H9 (cell line): ENCODE data around the gene EHBP1. TPM values are rescaled to one million over a fixed set of nuclear protein-coding genes. Genes with fewer than 3 reads are reported as not detected.

Experiments used
- DNase-seq: peaks from one replicate; pipeline ENCODE4 v3.0.0-alpha.2; 2017
- H2AFZ ChIP-seq: one replicate; pipeline ENCODE4 v1.6.1; 2013; ENCODE audit warnings: mild to moderate bottlenecking, low read length, control low read depth, moderate library complexity
- H2AK5ac ChIP-seq: 2 replicates; pipeline ENCODE4 v1.6.1; 2013; ENCODE audit warnings: low read length, control low read depth, mixed read lengths; ENCODE audit not compliant: insufficient read length
- H2BK120ac ChIP-seq: one replicate; pipeline ENCODE4 v1.6.1; 2013; ENCODE audit warnings: low read depth, mild to moderate bottlenecking, low read length, control low read depth, inconsistent platforms; ENCODE audit not compliant: poor library complexity, severe bottlenecking
- H2BK12ac ChIP-seq: 2 replicates; pipeline ENCODE4 v1.6.1; 2013; ENCODE audit warnings: low read length, control low read depth, mixed read lengths, low read depth; ENCODE audit not compliant: insufficient read length
- H2BK15ac ChIP-seq: 2 replicates; pipeline ENCODE4 v1.6.1; 2013; ENCODE audit warnings: low read depth, low read length, control low read depth
- H2BK20ac ChIP-seq: one replicate; pipeline ENCODE4 v1.6.1; 2013; ENCODE audit warnings: low read depth, mild to moderate bottlenecking, low read length, control low read depth, inconsistent platforms; ENCODE audit not compliant: poor library complexity, severe bottlenecking
- H2BK5ac ChIP-seq: 2 replicates; pipeline ENCODE4 v1.6.1; 2013; ENCODE audit warnings: low read length, control low read depth, mixed read lengths; ENCODE audit not compliant: insufficient read length
- H3K14ac ChIP-seq: 2 replicates; pipeline ENCODE4 v1.6.1; 2013; ENCODE audit warnings: low read length, control low read depth; ENCODE audit not compliant: insufficient read depth
- H3K18ac ChIP-seq: 2 replicates; pipeline ENCODE4 v1.6.1; 2013; ENCODE audit warnings: low read depth, mild to moderate bottlenecking, mixed read lengths, low read length, control low read depth; ENCODE audit not compliant: insufficient read length
- H3K23ac ChIP-seq: 2 replicates; pipeline ENCODE4 v1.6.1; 2013; ENCODE audit warnings: low read length, control low read depth, mixed read lengths, low read depth; ENCODE audit not compliant: insufficient read length
- H3K23me2 ChIP-seq: 2 replicates; pipeline ENCODE4 v1.6.1; 2013; ENCODE audit warnings: low read depth, mild to moderate bottlenecking, mixed read lengths, low read length, control low read depth; ENCODE audit not compliant: insufficient read length, poor library complexity, severe bottlenecking
- H3K27ac ChIP-seq: 2 replicates; pipeline ENCODE4 v1.5.1; 2013; ENCODE audit warnings: low read length, control low read depth, mixed read lengths, low read depth; ENCODE audit not compliant: insufficient read length
- H3K27me3 ChIP-seq: 2 replicates; pipeline ENCODE4 v1.6.1; 2013; ENCODE audit warnings: low read length, control low read depth, inconsistent platforms; ENCODE audit not compliant: insufficient read depth
- H3K4ac ChIP-seq: 2 replicates; pipeline ENCODE4 v1.6.1; 2013; ENCODE audit warnings: low read depth, mild to moderate bottlenecking, control low read depth, inconsistent platforms, low read length, moderate library complexity
- H3K4me1 ChIP-seq: 2 replicates; pipeline ENCODE4 v1.6.1; 2013; ENCODE audit warnings: low read length, control low read depth, inconsistent platforms; ENCODE audit not compliant: insufficient read depth
- H3K4me2 ChIP-seq: 2 replicates; pipeline ENCODE4 v1.6.1; 2013; ENCODE audit warnings: low read length, control low read depth, mixed read lengths; ENCODE audit not compliant: insufficient read length, insufficient read depth
- H3K56ac ChIP-seq: 2 replicates; pipeline ENCODE4 v1.6.1; 2013; ENCODE audit warnings: low read depth, mild to moderate bottlenecking, mixed read lengths, low read length, control low read depth; ENCODE audit not compliant: insufficient read length
- H3K79me1 ChIP-seq: 2 replicates; pipeline ENCODE4 v1.6.1; 2013; ENCODE audit warnings: low read depth, mild to moderate bottlenecking, moderate library complexity, low read length, control low read depth, inconsistent platforms; ENCODE audit not compliant: insufficient read depth, poor library complexity, severe bottlenecking
- H3K79me2 ChIP-seq: 2 replicates; pipeline ENCODE4 v1.6.1; 2013; ENCODE audit warnings: low read length, control low read depth, inconsistent platforms; ENCODE audit not compliant: insufficient read depth
- H3K9ac ChIP-seq: 2 replicates; pipeline ENCODE4 v1.6.1; 2013; ENCODE audit warnings: low read length, control low read depth, mixed read lengths; ENCODE audit not compliant: insufficient read length; ENCODE audit errors: extremely low read depth
- H3K9me3 ChIP-seq: one replicate; pipeline ENCODE4 v1.6.1; 2013; ENCODE audit warnings: low read depth, low read length, inconsistent platforms; ENCODE audit not compliant: control insufficient read depth
- H3T11ph ChIP-seq: one replicate; pipeline ENCODE4 v1.6.1; 2013; ENCODE audit warnings: mild to moderate bottlenecking, low read length, control low read depth, inconsistent platforms
- H4K20me1 ChIP-seq: one replicate; pipeline ENCODE4 v1.6.1; 2013; ENCODE audit not compliant: control insufficient read depth, insufficient read length, insufficient read depth
- H4K5ac ChIP-seq: 2 replicates; pipeline ENCODE4 v1.6.1; 2013; ENCODE audit warnings: low read depth, mild to moderate bottlenecking, mixed read lengths, low read length, control low read depth; ENCODE audit not compliant: insufficient read length
- H4K8ac ChIP-seq: replicated peaks from 2 replicates; pipeline ENCODE4 v1.6.1; 2013; ENCODE audit warnings: low read length, control low read depth, mixed read lengths, low read depth; ENCODE audit not compliant: insufficient read length
- H4K91ac ChIP-seq: 2 replicates; pipeline ENCODE4 v1.6.1; 2013; ENCODE audit warnings: low read depth, mild to moderate bottlenecking, moderate library complexity, mixed read lengths, low read length, control low read depth; ENCODE audit not compliant: insufficient read length
- H3K27ac Mint-ChIP-seq, 3 experiments: 2 replicates in 2 of 3; 3 replicates in 1 of 3; pipeline ENCODE4 v1.8.0; 2020 to 2021; ENCODE audit warnings: mixed read lengths in 3 of 3, mild to moderate bottlenecking in 1 of 3, moderate library complexity in 1 of 3
- H3K27me3 Mint-ChIP-seq: 2 replicates; pipeline ENCODE4 v1.8.0; 2021; ENCODE audit warnings: low read depth, mild to moderate bottlenecking, moderate library complexity, mixed read lengths
- H3K36me3 Mint-ChIP-seq, 3 experiments: 2 replicates in 2 of 3; 3 replicates in 1 of 3; pipeline ENCODE4 v1.8.0; 2020 to 2021; ENCODE audit warnings: low read depth in 3 of 3, mixed read lengths in 3 of 3; ENCODE audit not compliant: insufficient read depth in 1 of 3
- H3K4me1 Mint-ChIP-seq, 2 experiments: 2 replicates each; pipeline ENCODE4 v1.8.0; 2020; ENCODE audit warnings: mixed read lengths in 2 of 2
- H3K4me3 Mint-ChIP-seq, 2 experiments: 2 replicates in 1 of 2; 3 replicates in 1 of 2; pipeline ENCODE4 v1.8.0; 2020 to 2021; ENCODE audit warnings: mild to moderate bottlenecking in 2 of 2, mixed read lengths in 2 of 2, moderate library complexity in 1 of 2
- H3K9me3 Mint-ChIP-seq, 2 experiments: 2 replicates in 1 of 2; 3 replicates in 1 of 2; pipeline ENCODE4 v1.8.0; 2020; ENCODE audit warnings: mild to moderate bottlenecking in 2 of 2, mixed read lengths in 2 of 2, moderate library complexity in 1 of 2
- CTCF ChIP-seq: fragments of 200-600 bp; sonication (generic); conservative IDR thresholded peaks from 3 replicates; pipeline ENCODE4 v1.8.0; 2021; ENCODE audit warnings: antibody characterized with exemption, mild to moderate bottlenecking
- WGBS: extraction: QIAGEN DNeasy Blood & Tissue Kit; methylation state at CpG from one replicate; pipeline ENCODE4 v1.1.7; 2013; ENCODE audit warnings: missing lambda C conversion rate, low lambda C conversion rate, mixed read lengths; ENCODE audit not compliant: insufficient read length; ENCODE audit errors: extremely low coverage; 5-methylcytosine and 5-hydroxymethylcytosine counted together
- total RNA-seq: library from RNA; stranded (reverse); gene quantifications from 2 replicates; pipeline ENCODE4 v1.2.1, GENCODE V29; 2021

The EHBP1 gene
- total RNA-seq, 1 experiment from 2014 or later = 35.6 TPM

- no peak overlapping the region for H2BK12ac ChIP-seq
- no peaks in the 10 kb centered on the region for H3K79me1 ChIP-seq
- H3K79me2 ChIP-seq = no peaks in the 10 kb centered on the region
- DNase-seq = no peak
- H3K4me2 ChIP-seq = no peak overlapping the region
- Mint-ChIP-seq H3K36me3 (peaks cover 19 to 24% (median 21%) of the 10 kb centered on the region in 3 experiments), H3K4me3 (no peak overlapping the region), H3K4me1 (peaks cover 3 to 14% of the 10 kb centered on the region in 2 experiments; a peak in 3 of 4 replicates), H3K9me3 (no peaks in the 10 kb centered on the region; a peak in 1 of 5 replicates), H3K27ac (no peak overlapping the region), H3K27me3 (no peaks in the 10 kb centered on the region)
- H2AFZ ChIP-seq = no peak overlapping the region
- no peak overlapping the region for H3K27ac ChIP-seq
- no peak overlapping the region for H2BK20ac ChIP-seq
- H3K9me3 ChIP-seq = no peaks in the 10 kb centered on the region
- H3K14ac ChIP-seq = no peak overlapping the region
- H3K4ac ChIP-seq = no peak overlapping the region
- H3K9ac ChIP-seq = no peak overlapping the region
- H4K91ac ChIP-seq = no peak overlapping the region
- no peak overlapping the region for H3K56ac ChIP-seq
- no peak overlapping the region for H4K8ac ChIP-seq
- no peaks in the 10 kb centered on the region for H3K23me2 ChIP-seq
- no peak overlapping the region for H2BK120ac ChIP-seq
- H3K23ac ChIP-seq = no peak overlapping the region
- H3K27me3 ChIP-seq = no peaks in the 10 kb centered on the region
- H3T11ph ChIP-seq = no peak overlapping the region
- no peaks in the 10 kb centered on the region for H4K20me1 ChIP-seq
- no peak overlapping the region for H2AK5ac ChIP-seq
- TF ChIP-seq CTCF = no peak
- no peak overlapping the region for H2BK5ac ChIP-seq
- H4K5ac ChIP-seq = no peak overlapping the region
- H3K18ac ChIP-seq = no peak overlapping the region
- no CpG with 5 or more reads among the region's 1 CpG for WGBS
- H3K4me1 ChIP-seq = no peaks in the 10 kb centered on the region
- H2BK15ac ChIP-seq = no peak overlapping the region
Measured at GRCh38 chr2:62824388-62824787, 118.9 kb downstream of the EHBP1 start.
